Heart left ventricle (tissue), 16 donors: ENCODE results near the gene OR52H1. TPM values are rescaled to one million over a fixed set of nuclear protein-coding genes. Genes with fewer than 3 reads are reported as not detected.

Experiments
- ATAC-seq, 4 donors: fragments of 200-7000 bp; cut with Tn5 transposase; one replicate each; pipeline ENCODE4 v1.9.1; 2020 to 2022; ENCODE audit warnings: moderate library complexity in 4 of 4, mild to moderate bottlenecking in 3 of 4, moderate number of reproducible peaks in 1 of 4
- DNase-seq, 5 donors: peaks; one replicate each; pipeline ENCODE4 v3.0.0-alpha.2; 2020
- H3K27ac ChIP-seq, 12 donors: fragments of 200-600 bp; sonication (generic) in 4 of 12; one replicate each; pipeline versions ENCODE4 v1.5.0 to v1.8.0; 2016 to 2022; ENCODE audit warnings: mild to moderate bottlenecking in 2 of 12
- H3K27me3 ChIP-seq, 9 donors: fragments of 200-600 bp; sonication (generic) in 2 of 9; one replicate each; pipeline versions ENCODE4 v1.5.1 to v1.8.0; 2016 to 2022; ENCODE audit warnings: mild to moderate bottlenecking in 3 of 9
- H3K36me3 ChIP-seq, 9 donors: fragments of 200-600 bp; sonication (generic) in 2 of 9; one replicate each; pipeline versions ENCODE4 v1.5.0 to v1.8.0; 2018 to 2022; ENCODE audit warnings: mild to moderate bottlenecking in 2 of 9
- H3K4me1 ChIP-seq, 12 donors: fragments of 200-600 bp; sonication (generic) in 4 of 12; one replicate each; pipeline versions ENCODE4 v1.5.0 to v1.8.0; 2016 to 2022; ENCODE audit warnings: mild to moderate bottlenecking in 3 of 12
- H3K4me3 ChIP-seq, 12 donors: fragments of 200-600 bp; sonication (generic) in 4 of 12; one replicate each; pipeline versions ENCODE4 v1.5.0 to v1.8.0; 2017 to 2022; ENCODE audit warnings: mild to moderate bottlenecking in 9 of 12, moderate library complexity in 4 of 12
- H3K9me3 ChIP-seq, 12 donors: fragments of 200-600 bp; sonication (generic) in 4 of 12; one replicate each; pipeline versions ENCODE4 v1.5.0 to v1.8.0; 2016 to 2022; ENCODE audit warnings: mild to moderate bottlenecking in 1 of 12
- POLR2A ChIP-seq, 2 donors: fragments of 450-650 bp; IDR thresholded peaks; one replicate each; pipeline ENCODE4 v1.6.1; 2017; ENCODE audit warnings: antibody characterized with exemption in 2 of 2, mild to moderate bottlenecking in 2 of 2, moderate library complexity in 2 of 2
- WGBS, 4 donors: extraction: QIAGEN DNeasy Blood & Tissue Kit in 2 of 4; methylation state at CpG; one replicate each; pipeline versions ENCODE4 v1.1.5 to v1.1.7; 2013 to 2018; 5-methylcytosine and 5-hydroxymethylcytosine counted together
- intact Hi-C, 10 donors: fragments of 100-400 bp; cut with DNase I; formaldehyde crosslinking; loops; one replicate each; pipeline versions ENCODE4 v1.11.1 to v1.14.2; 2022
- long read RNA-seq, 3 donors: library from polyadenylated mRNA; unstranded; transcript quantifications; one replicate each; pipeline ENCODE4 v2.0.0, GENCODE V29; 2020 to 2021
- polyA plus RNA-seq, 2 donors: library from polyadenylated mRNA; stranded (reverse); fragments of 200-250 nt; gene quantifications; one replicate each; pipeline ENCODE4 v1.2.3, GENCODE V29; 2013
- total RNA-seq, 9 donors: library from RNA; depleted of rRNA in 2 of 9; stranded (reverse); fragments of >200 nt in 2 of 9; fragmentation: NEBNext Ultra II Directional in 3 of 9; extraction: Animal tissue kit (Norgen Biotek cat#: 25700) in 3 of 9; gene quantifications; one replicate each; pipeline versions ENCODE4 v1.1.0 to v1.2.4, GENCODE V29; 2016 to 2023
- TF ChIP-seq, protein P1 (sequence below), 12 donors: fragments of 200-600 bp; sonication (generic) in 4 of 12; IDR thresholded peaks; one replicate each; pipeline versions ENCODE4 v1.5.0 to v1.8.0; 2018 to 2022; ENCODE audit warnings: antibody characterized with exemption in 12 of 12, mild to moderate bottlenecking in 5 of 12
- donor health status: ischemic (EF 13 %, LVEDD 7.1; RV severe dilation, severe dysfunction).
- donor health status: healthy with polysubstance abuse.
- donor health status: DM: no; HTN: yes; CAD: no.
- donor health status: DM: no; HTN: no; CAD: no.
- donor health status: ischemic (EF 25% LVEDD 6.9; RV normal size, moderate dysfunction).
- donor health status: ischemic (EF 25% LVEDD 5.7; RV mildly dilated, moderate dysfunction).
- donor health status: healthy.
- donor health status: DM: yes; HTN: yes; CAD: no.
- donor health status: ischemic (EF 35%, LVEDD 5.7; RV mildly dilated, moderate dysfunction).
- donor health status: nonischemic (EF 11% LVEDD 7.7; RV severe dilation, severe dysfunction).
- donor health status: DM: yes; HTN: yes; CAD: no.
- donor health status: PGD.
- donor health status: ischemic (EF 29% LVEDD 5.4; RV normal size, mild dysfunction).
- donor health status: nonischemic (EF 23%, LVEDD 6.1; RV moderate dilation, normal function).

OR52H1 gene
- total RNA-seq = under 1 TPM in 2 of 9 donors, not detected in 7; 0.32 to 0.47 TPM
- polyA plus RNA-seq = not detected
- long read RNA-seq, donor 1 = 0 reads
- long read RNA-seq, donor 2 = 0 reads
- long read RNA-seq, donor 3 = 0 reads

- intact Hi-C loops = no loop called here
- no peaks in the 10 kb centered on the region for H3K4me1 ChIP-seq
- DNase-seq (no peak), ATAC-seq (no peak)
- no peak within 1 kb of the TSS for H3K27ac ChIP-seq
- no peaks in the 10 kb centered on the region for H3K36me3 ChIP-seq
- WGBS, 4 donors = 41 to 60% (median 49%) methylated on average over 1 of the region's 1 CpG
- TF ChIP-seq POLR2A (IDR thresholded peaks at IDR 0.05) = no peak
- TF ChIP-seq, protein P1, sequence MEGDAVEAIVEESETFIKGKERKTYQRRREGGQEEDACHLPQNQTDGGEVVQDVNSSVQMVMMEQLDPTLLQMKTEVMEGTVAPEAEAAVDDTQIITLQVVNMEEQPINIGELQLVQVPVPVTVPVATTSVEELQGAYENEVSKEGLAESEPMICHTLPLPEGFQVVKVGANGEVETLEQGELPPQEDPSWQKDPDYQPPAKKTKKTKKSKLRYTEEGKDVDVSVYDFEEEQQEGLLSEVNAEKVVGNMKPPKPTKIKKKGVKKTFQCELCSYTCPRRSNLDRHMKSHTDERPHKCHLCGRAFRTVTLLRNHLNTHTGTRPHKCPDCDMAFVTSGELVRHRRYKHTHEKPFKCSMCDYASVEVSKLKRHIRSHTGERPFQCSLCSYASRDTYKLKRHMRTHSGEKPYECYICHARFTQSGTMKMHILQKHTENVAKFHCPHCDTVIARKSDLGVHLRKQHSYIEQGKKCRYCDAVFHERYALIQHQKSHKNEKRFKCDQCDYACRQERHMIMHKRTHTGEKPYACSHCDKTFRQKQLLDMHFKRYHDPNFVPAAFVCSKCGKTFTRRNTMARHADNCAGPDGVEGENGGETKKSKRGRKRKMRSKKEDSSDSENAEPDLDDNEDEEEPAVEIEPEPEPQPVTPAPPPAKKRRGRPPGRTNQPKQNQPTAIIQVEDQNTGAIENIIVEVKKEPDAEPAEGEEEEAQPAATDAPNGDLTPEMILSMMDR (IDR thresholded peaks at IDR 0.05) = no peak
- H3K27me3 ChIP-seq = no peaks in the 10 kb centered on the region
- no peaks in the 10 kb centered on the region for H3K9me3 ChIP-seq
- H3K4me3 ChIP-seq = no peak within 1 kb of the TSS
Observed at GRCh38 chr11:5548440-5548839, at the start of gene OR52H1. Gene OR52H1 (minus strand): TSS chr11:5548540. CDS start chr11:5545505, 3,035 bp downstream.

DNA sequence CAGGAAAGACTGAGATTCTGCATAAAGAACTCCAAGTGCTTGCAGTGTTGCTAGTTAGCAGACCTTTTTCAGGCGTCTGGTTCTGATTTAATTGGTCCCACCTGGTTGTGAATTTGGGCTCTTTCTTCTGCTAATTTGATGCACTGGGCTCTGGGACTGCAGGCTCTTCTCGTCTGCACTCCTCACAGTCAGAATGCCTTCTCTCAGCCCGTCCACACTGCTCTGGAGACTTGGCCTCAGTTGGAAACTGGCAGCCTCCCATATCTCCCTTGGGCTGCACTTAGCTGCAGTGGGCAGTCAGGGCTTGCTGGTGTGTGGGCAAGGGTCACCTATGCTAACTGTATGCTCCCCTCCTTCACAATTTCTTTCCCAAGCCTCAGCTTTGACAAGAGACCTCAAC lies 49.6 kb upstream of the OR52H1 start:
- H3K36me3 ChIP-seq = no peaks in the 10 kb centered on the region
- peaks cover 0 to 20% (median 6%) of the 10 kb centered on the region in 12 donors for H3K4me1 ChIP-seq
- H3K9me3 ChIP-seq = no peaks in the 10 kb centered on the region
- no peak for ATAC-seq
- no peaks in the 10 kb centered on the region for H3K27me3 ChIP-seq
- intact Hi-C loops = loop anchor here in 2 of 10 donors (10.0 kb wide), 2 partner anchors 107 to 207 kb away; partner anchors contain the start of gene OR52N2 (in 1 of the 2)
- no peak overlapping the region for H3K4me3 ChIP-seq
- no peak for DNase-seq
- WGBS, 4 donors = 45 to 56% (median 51%) methylated on average over 3 of the region's 3 CpGs
- TF ChIP-seq, protein P1 (IDR thresholded peaks at IDR 0.05) = no peak
- no peak for TF ChIP-seq POLR2A (IDR thresholded peaks at IDR 0.05)
- H3K27ac ChIP-seq = no peak overlapping the region

GRCh38 chr11:5596607-5597201 lies 48.4 kb upstream of the OR52H1 start, which contains the start of gene TRIM6:
Gene TRIM6 (plus strand): TSS chr11:5596637. CDS start chr11:5596898, 261 bp downstream.
- peak within 1 kb of the TSS in 6 of 12 donors; percentile 25 to 78 (median 46) for H3K27ac ChIP-seq

GRCh38 chr11:5593146-5593545 lies 44.8 kb upstream of the OR52H1 start:
- no peak overlapping the region for H3K27ac ChIP-seq
- no peak for ATAC-seq
- TF ChIP-seq, protein P1 (IDR thresholded peaks at IDR 0.05) = no peak
- TF ChIP-seq POLR2A (IDR thresholded peaks at IDR 0.05) = no peak
- no peak overlapping the region for H3K4me3 ChIP-seq
- WGBS, 4 donors = 40 to 53% (median 44%) methylated on average over 1 of the region's 1 CpG
- intact Hi-C loops = loop anchor here in 2 of 10 donors (10.0 kb wide), 2 partner anchors 112 to 212 kb away; partner anchors contain the start of gene OR52N2 (in 1 of the 2)
- H3K9me3 ChIP-seq = no peaks in the 10 kb centered on the region
- no peaks in the 10 kb centered on the region for H3K36me3 ChIP-seq
- H3K27me3 ChIP-seq = no peaks in the 10 kb centered on the region
- DNase-seq = no peak
- H3K4me1 ChIP-seq = peaks cover 0 to 14% (median 4%) of the 10 kb centered on the region in 12 donors

More at GRCh38 chr11:5596607-5597201, 48.4 kb upstream of the OR52H1 start, which contains the start of gene TRIM6:
- WGBS, 4 donors = 7 to 9% (median 8%) methylated on average over 19 to 20 of the region's 20 CpGs
- H3K27me3 ChIP-seq = no peaks in the 10 kb centered on the region
- intact Hi-C loops = loop anchor here in 2 of 10 donors (10.0 kb wide), 2 partner anchors 108 to 208 kb away; partner anchors contain the start of gene OR52N2 (in 1 of the 2)
- H3K36me3 ChIP-seq = no peaks in the 10 kb centered on the region
- peak within 1 kb of the TSS in 11 of 12 donors; percentile 30 to 67 (median 56) for H3K4me3 ChIP-seq
- H3K4me1 ChIP-seq = peaks cover 0 to 20% (median 6%) of the 10 kb centered on the region in 12 donors
- DNase-seq = peak; percentile 48 to 73 (median 55)
- no peaks in the 10 kb centered on the region for H3K9me3 ChIP-seq
- TF ChIP-seq POLR2A (IDR thresholded peaks at IDR 0.05) = no peak
- TF ChIP-seq, protein P1 (IDR thresholded peaks at IDR 0.05) = no peak
- ATAC-seq = peak; percentile 56 to 73 (median 67)
